ENCODE results near the gene PROCA1. TPM values are rescaled to one million over a fixed set of nuclear protein-coding genes. Genes with fewer than 3 reads are reported as not detected.

PROCA1 gene
- total and polyA plus RNA-seq, 9 of the 15 experiments (the other 6 are each of a cell fraction or from before 2014, with no cell fraction given) = 0.78 to 16.2 (median 5.6) TPM

GRCh38 chr17:28744104-28744971 is 32.6 kb upstream of the PROCA1 start (continued):
- TF ChIP-seq ZNF165 (CRISPR knock-in tag; IDR thresholded peaks at IDR 0.05; ENCODE audit: borderline replicate concordance) (no peak), NELFE (IDR thresholded peaks at IDR 0.05; ENCODE audit: insufficient read depth, insufficient read length) (peak; percentile 33), ZC3H4 (CRISPR knock-in tag; IDR thresholded peaks at IDR 0.05; ENCODE audit: borderline replicate concordance) (no peak), PYGO2 (tag; IDR thresholded peaks at IDR 0.05) (no peak), PRDM10 (IDR thresholded peaks at IDR 0.05; ENCODE audit: partially characterized antibody) (no peak), JUN (IDR thresholded peaks at IDR 0.05; ENCODE audit: borderline replicate concordance, low read depth, low read length) (no peak; the same call in 1 of the 2 replicates), JUN (CRISPR knock-in tag; IDR thresholded peaks at IDR 0.05; ENCODE audit: borderline replicate concordance) (0 out of 2 replicates have a peak, but pooled peaks have one; percentile 69), ZNF232 (CRISPR knock-in tag; IDR thresholded peaks at IDR 0.05) (peak; percentile 75), MXD1 (CRISPR knock-in tag; IDR thresholded peaks at IDR 0.05; ENCODE audit: borderline replicate concordance, poor library complexity, severe bottlenecking) (peak; percentile 67), RFX7 (CRISPR knock-in tag; IDR thresholded peaks at IDR 0.05) (no peak), KAT7 (CRISPR knock-in tag; IDR thresholded peaks at IDR 0.05; ENCODE audit: borderline replicate concordance) (peak; percentile 62; the same call in 1 of the 2 replicates), HNRNPLL (IDR thresholded peaks at IDR 0.05; ENCODE audit: low read depth, low read length, poor library complexity, severe bottlenecking) (no peak), ZNF143 (CRISPR knock-in tag; IDR thresholded peaks at IDR 0.05) (peak; percentile 42; the same call in 1 of the 2 replicates), DACH1 (IDR thresholded peaks at IDR 0.05; ENCODE audit: partially characterized antibody) (no peak), KLF13 (tag; IDR thresholded peaks at IDR 0.05; ENCODE audit: borderline replicate concordance, low read depth) (no peak), ZNF436 (CRISPR knock-in tag; IDR thresholded peaks at IDR 0.05) (peak; percentile 66; the same call in 1 of the 2 replicates), ELF4 (CRISPR knock-in tag; IDR thresholded peaks at IDR 0.05) (no peak), DMBX1 (CRISPR knock-in tag; IDR thresholded peaks at IDR 0.05; ENCODE audit: borderline replicate concordance) (no peak; the same call in 1 of the 2 replicates), ZNF444 (CRISPR knock-in tag; IDR thresholded peaks at IDR 0.05) (no peak), FOSL1 (tag; conservative IDR thresholded peaks at IDR 0.05) (peak; percentile 39; the same call in 1 of the 2 replicates), GTF2E2 (tag; IDR thresholded peaks at IDR 0.05) (no peak), TGIF2 (CRISPR knock-in tag; IDR thresholded peaks at IDR 0.05) (no peak; the same call in 1 of the 2 replicates), HDAC6 (IDR thresholded peaks at IDR 0.05; ENCODE audit: low read depth, low read length) (no peak)
